GM18867 (cell line): ENCODE measurements around the gene CYB5A.

Source experiments
- ATAC-seq: cut with Tn5 transposase; IDR thresholded peaks from one replicate; pipeline ENCODE4 v1.9.1; 2021; ENCODE audit warnings: mild to moderate bottlenecking, moderate library complexity; ENCODE audit not compliant: unreplicated experiment

The CYB5A gene

GRCh38 chr18:74219056-74219455 is 72.7 kb downstream of the CYB5A start:
- no peak for ATAC-seq

DNA sequence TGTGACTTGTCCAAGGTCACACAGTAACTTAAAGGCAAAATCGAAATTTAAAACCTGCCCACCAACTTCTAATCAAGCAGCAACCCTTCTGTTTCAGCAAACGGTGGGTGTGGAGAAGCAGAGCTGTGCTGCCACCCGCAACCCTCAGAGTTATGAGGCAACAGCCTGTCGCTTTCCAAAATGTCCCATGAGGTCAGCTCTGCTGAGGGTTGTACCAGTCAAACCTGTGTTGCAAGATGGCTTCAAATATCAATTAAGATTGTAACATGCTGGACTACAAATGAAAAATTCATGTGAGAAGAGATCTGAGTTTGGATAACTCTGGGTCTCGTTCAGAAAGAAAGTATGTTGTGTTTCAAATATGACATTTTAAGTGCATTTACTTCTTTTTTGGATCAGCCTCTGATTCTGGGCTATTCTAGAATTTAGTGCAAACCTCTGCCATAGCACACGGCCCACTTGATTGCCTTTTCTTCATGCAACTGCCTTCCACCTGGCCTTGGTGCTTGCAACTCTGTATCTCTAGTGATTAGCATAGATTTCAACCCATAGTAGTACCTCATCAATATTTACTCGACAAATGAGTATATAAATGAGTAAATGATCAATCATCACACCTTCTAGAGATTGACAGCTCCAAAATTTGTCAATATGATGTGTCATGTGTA is 74.2 kb downstream of the CYB5A start:
- ATAC-seq, result no peak

- no peak for ATAC-seq
These were observed 75.1 kb downstream of the CYB5A start for GRCh38 chr18:74216661-74217110.

DNA sequence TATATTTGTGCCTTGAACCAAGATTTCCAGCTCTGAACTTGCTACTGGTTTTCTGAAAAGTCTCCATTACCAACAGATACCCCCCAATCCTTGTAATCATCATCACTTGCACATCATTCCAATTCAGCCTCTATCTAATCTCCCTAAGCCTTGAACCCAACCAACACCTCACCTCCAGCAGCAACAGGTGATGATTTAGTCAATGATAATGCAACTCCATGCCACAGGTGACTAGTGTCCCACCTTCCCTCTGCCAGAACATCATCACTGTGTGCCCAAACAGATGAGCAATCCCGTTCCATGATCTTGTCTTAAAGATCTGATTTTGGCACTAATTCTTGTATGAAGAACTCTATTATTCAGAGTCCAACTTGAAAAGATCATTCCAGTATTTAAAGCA is 75.9 kb downstream of the CYB5A start:
- no peak for ATAC-seq

DNA sequence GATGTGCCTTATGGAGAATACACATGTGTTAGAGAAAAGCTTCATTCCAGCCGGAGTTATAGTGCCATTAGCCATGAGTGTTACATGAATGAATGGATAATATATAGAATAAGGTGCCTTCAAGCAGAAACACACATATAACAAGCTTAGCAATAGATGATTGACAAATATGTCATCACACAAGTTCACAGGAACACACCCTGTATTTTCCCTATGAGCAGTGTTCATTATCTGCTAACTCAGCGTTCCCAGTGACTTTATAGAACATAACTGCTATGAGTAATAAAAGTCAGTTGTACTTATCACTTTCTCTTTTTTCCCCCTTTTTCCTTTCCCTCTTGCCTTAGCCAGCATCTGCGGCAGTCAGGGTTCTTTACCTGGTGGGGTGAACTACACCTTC is 78.3 kb downstream of the CYB5A start:
- no peak for ATAC-seq

DNA sequence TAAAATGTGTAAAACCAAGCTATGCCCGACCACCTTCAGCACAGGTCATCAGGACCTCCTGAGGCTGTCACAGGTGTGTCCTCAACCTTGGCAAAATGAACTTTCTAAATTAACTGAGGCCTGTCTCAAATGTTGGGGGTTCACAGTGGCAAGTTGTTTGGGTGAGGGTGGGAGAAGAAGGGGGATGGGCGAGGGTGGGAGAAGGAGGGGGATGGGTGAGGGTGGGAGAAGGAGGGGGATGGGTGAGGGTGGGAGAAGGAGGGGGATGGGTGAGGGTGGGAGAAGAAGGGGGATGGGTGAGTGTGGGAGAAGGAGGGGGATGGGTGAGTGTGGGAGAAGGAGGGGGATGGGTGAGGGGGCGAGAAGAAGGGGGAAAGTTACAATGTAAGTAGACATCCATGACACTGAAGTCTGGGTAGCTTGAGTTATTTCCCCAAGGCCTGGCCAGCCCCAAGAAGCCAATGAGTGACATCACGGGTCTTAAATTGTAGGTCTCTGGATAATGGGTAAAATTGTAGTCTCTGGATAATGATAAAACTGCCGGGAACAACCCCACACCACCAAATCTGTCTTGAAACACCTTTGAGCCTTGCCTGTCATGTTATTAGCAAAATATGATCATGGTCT is 87.1 kb downstream of the CYB5A start:
- no peak for ATAC-seq

DNA sequence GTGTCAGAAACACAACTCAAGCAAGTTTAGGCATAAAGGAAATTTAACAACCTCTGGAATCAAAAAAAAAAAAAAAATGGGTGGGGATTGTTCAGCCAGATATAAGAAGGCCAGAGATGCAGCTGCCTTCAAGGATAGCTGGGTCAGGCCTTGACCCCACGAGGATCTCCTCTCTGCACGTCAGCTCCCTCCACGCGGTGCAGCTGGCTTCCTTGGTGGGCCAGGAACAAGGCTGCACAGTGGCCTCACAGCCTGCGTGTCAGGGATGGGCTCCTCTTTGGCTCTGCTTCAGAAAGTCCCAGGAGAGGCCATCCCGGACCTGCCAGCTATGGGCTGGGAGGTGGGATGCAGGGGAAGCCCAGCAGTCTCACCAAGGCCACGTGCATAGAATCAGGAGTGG is 88.0 kb downstream of the CYB5A start:
- ATAC-seq, result no peak
